GM10266 (cell line): ENCODE data around the gene CCDC192.

Experiments used
- DNase-seq: peaks from one replicate; pipeline ENCODE4 v3.0.0; 2012; ENCODE audit errors: extremely low spot score
- CTCF ChIP-seq: IDR thresholded peaks from 2 replicates; pipeline ENCODE4 v1.5.1; 2012; ENCODE audit warnings: mild to moderate bottlenecking, low read depth; ENCODE audit not compliant: control insufficient read depth, insufficient read depth; ENCODE audit errors: missing control alignments

Gene CCDC192

GRCh38 chr5:127849408-127849807 is 146.2 kb downstream of the CCDC192 start:
- DNase-seq, result no peak
- no peak for TF ChIP-seq CTCF

GRCh38 chr5:127849891-127850290 is 146.7 kb downstream of the CCDC192 start:
- TF ChIP-seq CTCF, result no peak
- DNase-seq, result no peak

GRCh38 chr5:127851964-127852363 is 148.8 kb downstream of the CCDC192 start:
- DNase-seq, result no peak
- TF ChIP-seq CTCF, result no peak

- no peak for TF ChIP-seq CTCF
- DNase-seq, result no peak
Observed at GRCh38 chr5:127854520-127854919, 151.3 kb downstream of the CCDC192 start.

GRCh38 chr5:127856292-127856691 is 153.1 kb downstream of the CCDC192 start:
- DNase-seq, result no peak
- no peak for TF ChIP-seq CTCF

GRCh38 chr5:127858116-127858784 is 155.1 kb downstream of the CCDC192 start:
- TF ChIP-seq CTCF, result no peak
- DNase-seq, result no peak

- no peak for DNase-seq
- no peak for TF ChIP-seq CTCF
Observed at GRCh38 chr5:127860291-127860690, 157.1 kb downstream of the CCDC192 start.
